ENCODE data around the gene EPSTI1. TPM values are rescaled to one million over a fixed set of nuclear protein-coding genes. Genes with fewer than 3 reads are reported as not detected.

The EPSTI1 gene
- total and polyA plus RNA-seq, 10 of the 15 experiments (the other 5 are each of a cell fraction or from before 2014, with no cell fraction given), result 4.7 to 32.0 (median 24.2) TPM

- TF ChIP-seq ZNF274 (IDR thresholded peaks at IDR 0.05; ENCODE audit: insufficient read depth, insufficient read length) (no peak), GABPA (IDR thresholded peaks at IDR 0.05; ENCODE audit: low read depth) (no peak), CBFB (IDR thresholded peaks at IDR 0.05; ENCODE audit: low read depth) (no peak), CTCF (IDR thresholded peaks at IDR 0.05 in 2 of 3, conservative IDR thresholded peaks at IDR 0.05 in 1 of 3; ENCODE audit: control insufficient read depth in 2 of 3, extremely low read depth in 1 of 3, insufficient read depth in 1 of 3, low read depth in 3 of 3, low read length in 3 of 3) (no peak), PML (IDR thresholded peaks at IDR 0.05; ENCODE audit: low read length) (no peak), MEF2B (IDR thresholded peaks at IDR 0.05; ENCODE audit: partially characterized antibody, poor library complexity, severe bottlenecking) (no peak), ZBTB40 (IDR thresholded peaks at IDR 0.05; ENCODE audit: borderline replicate concordance) (no peak), SP1 (IDR thresholded peaks at IDR 0.05; ENCODE audit: low read depth, low read length) (no peak), ATF7 (IDR thresholded peaks at IDR 0.05; ENCODE audit: low read depth) (no peak)
Measured at GRCh38 chr13:42865768-42866102, 126.3 kb downstream of the EPSTI1 start (continued).

Data from GM12878 (cell line).